ENCODE measurements around the gene ADM2.
"Not testable (repeated sequence)": the region's sequence is repeated elsewhere in the genome, so short reads cannot be mapped to it uniquely, and the experiment has no call there.

Gene ADM2

GRCh38 chr22:50506611-50507420, 25.5 kb downstream of the ADM2 start:
- FAIRE-seq: no peak

- FAIRE-seq: no peak
Observed at GRCh38 chr22:50507421-50507990, 26.2 kb downstream of the ADM2 start, which contains the start of gene LMF2. LMF2 (minus strand) TSS chr22:50507702; CDS start chr22:50507675, 27 bp downstream.

DNA sequence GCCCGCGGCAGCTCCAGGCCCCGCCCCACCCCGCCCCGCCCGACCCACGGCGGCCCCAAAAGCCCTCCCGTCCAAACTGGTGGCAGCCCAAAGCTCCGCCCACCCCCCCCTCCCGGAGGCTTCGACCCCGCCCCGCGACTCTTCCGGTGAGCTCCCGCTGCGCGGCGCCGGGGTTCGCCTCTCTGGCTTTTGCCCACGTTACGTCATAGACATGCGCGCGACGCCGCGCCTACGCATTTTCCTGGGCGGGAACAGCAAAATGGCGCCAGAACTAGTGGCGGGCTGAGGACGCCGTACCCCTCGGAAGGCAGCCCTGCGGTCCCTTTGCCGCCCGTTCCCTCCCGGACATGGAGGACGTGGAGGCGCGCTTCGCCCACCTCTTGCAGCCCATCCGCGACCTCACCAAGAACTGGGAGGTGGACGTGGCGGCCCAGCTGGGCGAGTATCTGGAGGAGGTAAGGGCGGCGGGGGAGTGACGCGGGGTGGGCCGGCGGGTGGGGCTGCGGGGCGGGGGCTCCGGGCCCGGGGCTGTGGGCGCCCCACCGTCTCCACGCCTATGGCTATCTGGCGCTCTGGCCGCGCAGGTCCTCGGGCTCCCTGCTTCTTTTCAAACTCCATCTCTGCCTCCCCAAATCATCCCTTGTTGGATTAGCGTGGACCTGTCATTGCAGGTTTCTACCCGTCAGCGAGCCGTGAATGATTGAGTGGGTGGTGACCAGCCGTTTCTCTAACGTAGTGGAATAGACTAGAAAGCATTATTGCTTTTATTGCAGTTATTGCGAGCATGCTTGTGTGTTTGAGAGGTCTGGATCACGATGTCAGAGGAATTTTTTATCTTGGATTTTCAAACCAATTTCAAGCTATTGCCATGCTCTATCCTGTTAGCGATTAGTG, 26.9 kb downstream of the ADM2 start, which contains the start of gene NCAPH2:
TSS of gene NCAPH2 (plus strand) at position 234 of the 894 bp plus-strand sequence. CDS start at position 348, 114 bp downstream.
- no peak for FAIRE-seq

DNA sequence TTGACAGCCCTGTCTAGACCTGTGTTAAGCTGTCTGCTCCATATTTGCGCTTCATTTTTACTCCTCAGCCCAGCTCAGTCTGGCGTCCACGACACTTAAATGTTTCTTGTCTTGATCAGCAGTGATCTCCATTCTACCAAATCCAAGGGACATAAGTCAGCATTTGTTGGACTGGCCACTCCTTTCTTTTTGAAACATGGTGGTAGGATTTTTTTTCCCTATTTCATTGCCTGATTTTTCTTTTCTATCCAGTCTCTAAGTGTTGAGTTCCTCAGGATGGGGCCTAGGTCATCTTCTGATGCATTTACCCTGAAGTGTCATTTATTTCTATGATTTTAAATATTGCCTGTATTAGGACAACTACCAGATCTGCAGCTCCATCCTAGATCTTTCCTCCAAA, 27.6 kb downstream of the ADM2 start:
- FAIRE-seq: no peak

DNA sequence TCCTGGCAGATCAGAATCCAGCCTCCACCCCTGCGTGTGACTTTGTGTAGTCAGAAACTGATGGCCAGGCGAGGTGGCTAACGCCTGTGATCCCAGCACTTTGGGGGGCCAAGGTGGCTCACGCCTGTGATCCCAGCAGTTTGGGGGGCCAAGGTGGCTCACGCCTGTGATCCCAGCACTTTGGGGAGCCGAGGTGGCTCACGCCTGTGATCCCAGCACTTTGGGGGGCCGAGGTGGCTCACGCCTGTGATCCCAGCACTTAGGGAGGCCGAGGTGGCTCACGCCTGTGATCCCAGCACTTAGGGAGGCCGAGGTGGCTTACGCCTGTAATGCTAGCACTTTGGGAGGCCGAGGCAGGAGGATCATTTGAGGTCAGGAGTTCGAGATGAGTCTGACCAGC, 31.8 kb downstream of the ADM2 start:
- FAIRE-seq: no peak

GRCh38 chr22:50516068-50516467, 34.7 kb downstream of the ADM2 start:
- FAIRE-seq: no peak

DNA sequence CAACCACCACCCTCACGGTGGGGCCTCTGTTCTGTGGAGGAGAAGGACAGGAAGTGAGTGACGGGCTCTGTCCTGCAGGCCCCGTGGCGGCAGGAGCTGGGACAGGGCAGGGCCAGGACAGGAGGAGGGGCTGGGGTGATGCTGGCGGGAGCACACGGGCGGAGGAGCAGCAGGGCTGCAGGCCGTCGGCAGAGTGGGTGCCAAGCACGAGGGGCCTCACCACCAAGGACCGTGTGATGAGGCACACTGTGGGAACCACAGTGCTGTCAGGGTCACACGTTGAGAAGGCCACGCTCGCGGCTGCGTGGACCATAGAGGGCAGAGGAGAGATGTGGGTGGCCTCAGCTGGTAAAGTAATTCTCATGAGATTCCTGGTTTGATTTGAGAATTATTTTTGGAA, 35.5 kb downstream of the ADM2 start:
- FAIRE-seq: no peak

DNA sequence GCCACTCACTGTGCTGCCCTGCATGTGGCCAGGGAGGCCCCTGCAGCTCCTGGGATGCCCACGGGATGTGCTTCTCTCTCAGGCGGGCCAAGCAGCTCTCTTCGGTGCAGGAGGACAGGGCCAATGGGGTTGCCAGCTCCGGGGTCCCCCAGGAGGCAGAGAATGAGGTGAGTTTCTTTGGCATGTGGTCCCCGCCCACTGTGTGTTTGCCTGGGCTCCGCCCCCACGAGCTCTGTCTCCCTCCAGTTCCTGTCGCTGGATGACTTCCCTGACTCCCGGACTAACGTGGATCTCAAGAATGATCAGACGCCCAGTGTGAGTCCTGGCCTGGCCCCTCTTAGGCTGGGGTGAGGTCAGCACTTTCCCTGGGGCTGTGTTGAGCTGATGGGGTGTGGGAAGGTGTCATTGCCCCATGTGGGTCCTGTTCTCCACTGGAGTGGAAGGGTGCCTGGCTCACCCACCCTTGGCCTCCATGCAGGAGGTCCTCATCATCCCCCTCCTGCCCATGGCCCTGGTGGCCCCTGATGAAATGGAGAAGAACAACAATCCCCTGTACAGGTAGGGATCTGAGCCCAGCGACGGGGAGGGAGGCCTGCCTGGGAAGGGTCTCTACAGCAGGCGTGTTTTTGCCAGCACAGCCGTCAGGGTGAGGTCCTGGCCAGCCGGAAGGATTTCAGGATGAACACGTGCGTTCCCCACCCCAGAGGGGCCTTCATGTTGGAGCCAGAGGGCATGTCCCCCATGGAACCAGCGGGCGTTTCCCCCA, 36.3 kb downstream of the ADM2 start:
- no peak for FAIRE-seq

GRCh38 chr22:50518606-50519005, 37.3 kb downstream of the ADM2 start:
- FAIRE-seq: no peak

DNA sequence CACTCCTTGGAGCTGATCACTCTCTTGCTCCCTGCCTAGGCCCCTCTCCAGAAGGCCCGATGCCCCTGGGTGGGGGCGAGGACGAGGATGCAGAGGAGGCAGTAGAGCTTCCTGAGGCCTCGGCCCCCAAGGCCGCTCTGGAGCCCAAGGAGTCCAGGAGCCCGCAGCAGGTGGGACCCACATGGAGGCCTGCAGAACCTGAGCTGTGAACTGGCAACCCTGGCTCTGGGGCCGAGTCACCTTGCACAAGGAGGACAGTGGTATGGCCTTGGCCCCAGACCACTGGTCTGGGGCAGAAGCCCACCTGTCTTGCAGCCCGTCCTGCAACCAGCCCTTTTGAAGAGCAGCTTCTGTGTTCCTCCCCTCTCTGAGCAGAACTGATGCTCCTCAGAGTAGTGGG, 37.8 kb downstream of the ADM2 start:
- FAIRE-seq: no peak

DNA sequence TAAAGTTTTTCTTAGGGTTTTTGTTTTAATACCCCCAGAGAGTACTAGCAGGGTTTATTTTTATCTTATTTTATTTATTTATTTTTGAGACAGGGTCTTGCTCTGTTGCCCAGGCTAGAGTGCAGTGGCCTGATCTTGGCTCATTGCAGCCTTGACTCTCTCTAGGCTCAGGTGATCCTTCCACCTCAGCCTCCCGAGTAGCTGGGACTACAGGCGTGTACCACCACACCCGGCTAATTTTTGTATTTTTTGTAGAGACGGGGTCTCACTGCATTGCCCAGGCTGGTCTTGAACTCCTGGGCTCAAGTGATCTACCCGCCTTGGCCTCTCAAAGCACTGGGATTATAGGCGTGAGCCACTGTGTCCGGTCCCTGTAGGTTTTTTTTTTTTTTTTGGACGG, 38.8 kb downstream of the ADM2 start:
- FAIRE-seq: not testable (repeated sequence)

GRCh38 chr22:50520826-50521453, 39.6 kb downstream of the ADM2 start:
- no peak for FAIRE-seq

GRCh38 chr22:50521710-50522109, 40.4 kb downstream of the ADM2 start:
- FAIRE-seq: no peak

DNA sequence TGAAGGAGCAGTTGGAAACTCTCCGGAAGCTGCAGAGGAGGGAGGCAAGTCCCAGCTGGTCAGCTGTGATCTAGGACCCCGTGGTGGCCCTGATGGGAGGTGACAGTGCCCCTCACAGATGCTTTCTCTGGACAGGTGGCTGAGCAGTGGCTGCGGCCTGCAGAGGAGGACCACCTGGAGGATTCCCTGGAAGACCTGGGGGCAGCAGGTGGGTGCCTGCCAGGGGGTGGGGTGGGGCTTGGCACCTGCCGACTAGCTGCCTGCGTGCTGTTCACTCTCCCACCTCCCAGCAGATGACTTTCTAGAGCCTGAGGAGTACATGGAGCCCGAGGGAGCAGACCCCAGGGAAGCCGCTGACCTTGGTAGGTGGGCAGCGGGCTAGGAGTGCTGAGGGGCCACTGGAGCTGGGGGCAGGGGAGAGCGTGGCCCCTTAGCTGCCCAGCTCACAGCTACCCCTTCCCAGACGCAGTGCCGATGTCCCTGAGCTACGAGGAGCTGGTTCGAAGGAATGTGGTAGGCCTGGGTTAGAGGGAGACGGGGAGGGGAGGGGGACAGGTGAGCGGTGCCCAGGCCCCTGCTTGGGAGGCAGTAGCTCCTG, 41.0 kb downstream of the ADM2 start:
- no peak for FAIRE-seq

DNA sequence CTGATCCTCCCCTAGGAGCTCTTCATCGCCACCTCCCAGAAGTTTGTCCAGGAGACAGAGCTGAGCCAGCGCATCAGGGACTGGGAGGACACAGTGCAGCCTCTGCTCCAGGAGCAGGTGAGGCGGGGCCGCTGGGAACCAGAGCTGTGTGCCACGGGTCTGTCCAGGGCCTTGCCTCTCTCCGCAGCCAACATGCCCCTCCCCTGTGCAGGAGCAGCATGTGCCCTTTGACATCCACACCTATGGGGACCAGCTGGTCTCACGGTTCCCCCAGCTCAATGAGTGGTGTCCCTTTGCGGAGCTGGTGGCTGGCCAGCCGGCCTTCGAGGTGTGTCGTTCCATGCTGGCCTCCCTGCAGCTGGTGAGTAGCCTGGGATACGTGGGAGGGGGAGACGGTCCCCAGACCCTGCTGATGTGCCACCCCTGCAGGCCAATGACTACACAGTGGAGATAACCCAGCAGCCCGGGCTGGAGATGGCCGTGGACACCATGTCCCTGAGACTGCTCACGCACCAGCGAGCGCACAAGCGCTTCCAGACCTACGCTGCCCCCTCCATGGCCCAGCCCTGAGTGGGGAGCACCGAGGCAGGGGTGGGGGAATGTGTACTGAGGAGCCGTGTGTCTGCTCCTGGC, 41.6 kb downstream of the ADM2 start:
- FAIRE-seq: no peak

GRCh38 chr22:50523458-50523805, 42.1 kb downstream of the ADM2 start:
- no peak for FAIRE-seq

DNA sequence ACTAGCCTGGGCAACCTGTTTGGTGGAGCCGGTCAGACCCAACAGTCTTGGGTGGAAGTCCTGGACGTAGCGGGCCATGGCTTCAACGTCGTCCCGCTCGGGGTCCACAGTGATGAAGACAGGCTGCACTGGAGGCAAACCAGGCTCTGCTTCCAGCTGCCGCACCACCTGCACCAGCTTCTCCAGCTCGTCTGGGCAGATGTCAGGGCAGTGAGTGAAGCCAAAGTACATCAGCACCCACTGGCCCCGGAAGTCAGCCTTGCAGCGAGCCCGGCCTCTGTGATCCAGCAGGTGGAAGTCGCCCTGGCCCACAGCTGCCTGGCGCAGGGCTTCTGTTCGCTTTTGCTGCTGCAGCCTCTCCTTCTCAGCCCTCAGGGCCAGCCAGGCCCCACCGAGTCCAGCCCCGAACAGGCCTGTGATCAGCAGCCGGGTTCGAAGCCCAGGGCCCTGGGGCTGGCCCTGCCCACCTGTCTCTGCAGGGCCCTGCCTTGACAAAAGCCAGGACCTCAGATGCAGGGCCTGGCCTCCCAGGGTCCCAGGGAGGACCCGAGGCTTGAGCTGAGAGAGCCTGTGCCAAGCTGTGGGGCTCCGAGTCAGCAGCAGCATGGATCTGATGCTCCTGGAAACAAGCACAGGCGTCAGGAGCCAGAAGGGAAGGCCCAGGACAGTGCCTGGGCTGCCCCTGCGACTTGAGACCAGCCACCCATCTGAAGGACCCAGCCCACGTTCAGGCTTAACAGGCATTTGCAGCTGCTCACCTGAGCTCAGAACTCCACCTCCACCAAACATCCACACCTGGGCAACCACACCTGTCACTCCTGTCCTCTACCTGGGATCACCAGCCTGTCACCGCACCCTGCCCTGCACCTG, 42.7 kb downstream of the ADM2 start:
- no peak for FAIRE-seq

- FAIRE-seq: no peak
Observed at GRCh38 chr22:50524676-50525103, 43.3 kb downstream of the ADM2 start.

- peak; percentile 16 for FAIRE-seq
Observed at GRCh38 chr22:50525104-50525857, 43.9 kb downstream of the ADM2 start, which contains the start of gene SCO2. SCO2 (minus strand) TSS chr22:50525598; CDS start chr22:50524411, 1,187 bp downstream.

GRCh38 chr22:50525858-50526107, 44.4 kb downstream of the ADM2 start:
- FAIRE-seq: no peak
